ENCODE results near the gene CSGALNACT2.

The CSGALNACT2 gene

GRCh38 chr10:43105102-43105955 is 32.9 kb upstream of the CSGALNACT2 start:
- Histone ChIP-seq H3K27ac (no peak overlapping the region), H3K36me3 (replicated peaks) (no peaks in the 10 kb centered on the region), H3K4me3 (ENCODE audit: low read depth, low read length) (peak overlapping the region; percentile 53), H3K27me3 (replicated peaks) (peaks cover 3% of the 10 kb centered on the region)
- DNase-seq = peak; percentile 52
- TF ChIP-seq CTCF (IDR thresholded peaks at IDR 0.05; ENCODE audit: low read depth, low read length, missing control alignments) = peak; percentile 79
- in situ Hi-C loops (cut with HindIII; ENCODE audit: low pct_ligation_motif_present, low sequenced_read_pairs) = no loop called here

- Histone ChIP-seq H3K27me3 (replicated peaks) (peaks cover 3% of the 10 kb centered on the region), H3K4me3 (ENCODE audit: low read depth, low read length) (no peak overlapping the region), H3K36me3 (replicated peaks) (no peaks in the 10 kb centered on the region), H3K27ac (no peak overlapping the region)
- in situ Hi-C loops (cut with HindIII; ENCODE audit: low pct_ligation_motif_present, low sequenced_read_pairs) = no loop called here
- no peak for TF ChIP-seq CTCF (IDR thresholded peaks at IDR 0.05; ENCODE audit: low read depth, low read length, missing control alignments)
- no peak for DNase-seq
These were observed 32.4 kb upstream of the CSGALNACT2 start for GRCh38 chr10:43105956-43106229.

GRCh38 chr10:43106256-43107091 is 31.8 kb upstream of the CSGALNACT2 start:
- TF ChIP-seq CTCF (IDR thresholded peaks at IDR 0.05; ENCODE audit: low read depth, low read length, missing control alignments) = no peak
- in situ Hi-C loops (cut with HindIII; ENCODE audit: low pct_ligation_motif_present, low sequenced_read_pairs) = no loop called here
- Histone ChIP-seq H3K4me3 (ENCODE audit: low read depth, low read length) (no peak overlapping the region), H3K27me3 (replicated peaks) (peaks cover 3% of the 10 kb centered on the region), H3K36me3 (replicated peaks) (no peaks in the 10 kb centered on the region), H3K27ac (no peak overlapping the region)
- no peak for DNase-seq

GRCh38 chr10:43108951-43109350 is 29.3 kb upstream of the CSGALNACT2 start:
- no peak overlapping the region for H3K4me3 ChIP-seq (ENCODE audit: low read depth, low read length)
- no peak for TF ChIP-seq CTCF (IDR thresholded peaks at IDR 0.05; ENCODE audit: low read depth, low read length, missing control alignments)
- DNase-seq = no peak
- H3K27me3 ChIP-seq (replicated peaks) = peaks cover 3% of the 10 kb centered on the region
- in situ Hi-C loops (cut with HindIII; ENCODE audit: low pct_ligation_motif_present, low sequenced_read_pairs) = no loop called here
- no peaks in the 10 kb centered on the region for H3K36me3 ChIP-seq (replicated peaks)
- H3K27ac ChIP-seq = no peak overlapping the region

- H3K4me3 ChIP-seq (ENCODE audit: low read depth, low read length) = no peak overlapping the region
- TF ChIP-seq CTCF (IDR thresholded peaks at IDR 0.05; ENCODE audit: low read depth, low read length, missing control alignments) = peak; percentile 33
- no peak for DNase-seq
- no peak overlapping the region for H3K27ac ChIP-seq
- no peaks in the 10 kb centered on the region for H3K36me3 ChIP-seq (replicated peaks)
- in situ Hi-C loops (cut with HindIII; ENCODE audit: low pct_ligation_motif_present, low sequenced_read_pairs) = no loop called here
- H3K27me3 ChIP-seq (replicated peaks) = peaks cover 2% of the 10 kb centered on the region
These were observed 28.5 kb upstream of the CSGALNACT2 start for GRCh38 chr10:43109671-43110249.
